HepG2 (cell line): ENCODE measurements around the gene GOLT1A. TPM values are rescaled to one million over a fixed set of nuclear protein-coding genes. Genes with fewer than 3 reads are reported as not detected.

Experiments used
- CBX1 ChIP-seq: IDR thresholded peaks from one replicate; pipeline ENCODE4 v1.6.1; 2016; ENCODE audit warnings: antibody characterized with exemption, low read depth
- HNRNPK ChIP-seq: fragments of 200-400 bp; formaldehyde crosslinking; IDR thresholded peaks from 2 replicates; pipeline ENCODE4 v1.6.1; 2018; ENCODE audit warnings: low read length, low read depth, moderate library complexity, mild to moderate bottlenecking; ENCODE audit not compliant: poor library complexity, severe bottlenecking
- HOXA5 ChIP-seq: sonication (generic); formaldehyde crosslinking; IDR thresholded peaks from 2 replicates; pipeline ENCODE4 v1.4.0; 2020; ENCODE audit warnings: missing genetic modification reagents
- KDM2A ChIP-seq: sonication (generic); formaldehyde crosslinking; IDR thresholded peaks from 2 replicates; pipeline ENCODE4 v1.4.0; 2020; ENCODE audit warnings: low read depth, missing genetic modification reagents, borderline replicate concordance
- KLF13 ChIP-seq: sonication (generic); formaldehyde crosslinking; IDR thresholded peaks from 2 replicates; pipeline ENCODE4 v1.4.0; 2020; ENCODE audit warnings: mild to moderate bottlenecking, missing genetic modification reagents
- MXI1 ChIP-seq: IDR thresholded peaks from 3 replicates; pipeline ENCODE4 v1.6.1; 2012; ENCODE audit warnings: low read depth, low read length, inconsistent platforms, borderline replicate concordance
- NFKBIZ ChIP-seq: IDR thresholded peaks from 2 replicates; pipeline ENCODE4 v1.6.1; 2018; ENCODE audit warnings: missing genetic modification reagents, missing compliant biosample characterization
- PHF20 ChIP-seq: sonication (generic); formaldehyde crosslinking; IDR thresholded peaks from 2 replicates; pipeline ENCODE4 v1.5.0; 2020; ENCODE audit warnings: mild to moderate bottlenecking, missing genetic modification reagents
- PLRG1 ChIP-seq: fragments of 450-650 bp; conservative IDR thresholded peaks from 2 replicates; pipeline ENCODE4 v1.6.1; 2016
- SOX5 ChIP-seq: IDR thresholded peaks from 2 replicates; pipeline ENCODE4 v1.6.1; 2016; ENCODE audit warnings: borderline replicate concordance
- TBL1XR1 ChIP-seq: fragments of 150-350 bp; IDR thresholded peaks from 2 replicates; pipeline ENCODE4 v1.6.1; 2014; ENCODE audit warnings: borderline replicate concordance, low read length; ENCODE audit not compliant: partially characterized antibody
- ZNF138 ChIP-seq: sonication (generic); formaldehyde crosslinking; IDR thresholded peaks from 2 replicates; pipeline ENCODE4 v1.5.0; 2020; ENCODE audit warnings: mild to moderate bottlenecking, low read depth, missing genetic modification reagents
- ZNF34 ChIP-seq: sonication (generic); formaldehyde crosslinking; IDR thresholded peaks from 2 replicates; pipeline ENCODE4 v1.4.0; 2020; ENCODE audit warnings: mild to moderate bottlenecking, missing genetic modification reagents, borderline replicate concordance
- ZNF354B ChIP-seq: sonication (generic); formaldehyde crosslinking; IDR thresholded peaks from 2 replicates; pipeline ENCODE4 v1.8.0; 2022; ENCODE audit warnings: mild to moderate bottlenecking, missing genetic modification reagents
- ZNF510 ChIP-seq: sonication (generic); formaldehyde crosslinking; IDR thresholded peaks from 2 replicates; pipeline ENCODE4 v1.4.0; 2020; ENCODE audit warnings: low read depth, mild to moderate bottlenecking, missing genetic modification reagents
- polyA plus RNA-seq, 8 experiments: library from polyadenylated mRNA; depleted of rRNA in 3 of 8; stranded (reverse) in 7 of 8; unstranded in 1 of 8; fragments of >200 nt; fragmentation: Illumina TruSeq in 4 of 8; extraction: Trizol in 4 of 8; gene quantifications; 2 replicates each; pipeline versions ENCODE4 v1.2.1 to v1.2.3, GENCODE V29; 2011 to 2016; ENCODE audit warnings: low read depth in 4 of 8, missing spikeins in 1 of 8, mixed read lengths in 1 of 8; ENCODE audit not compliant: insufficient read depth in 1 of 8
- total RNA-seq, 5 experiments: library from RNA; depleted of rRNA; stranded (reverse); fragments of >200 nt; fragmentation: Illumina TruSeq; extraction: Trizol; gene quantifications; 2 replicates each; pipeline ENCODE4 v1.2.3, GENCODE V29; 2016; ENCODE audit warnings: low read depth in 1 of 5
- TF ChIP-seq, protein P1 (sequence below): sonication (generic); formaldehyde crosslinking; IDR thresholded peaks from 2 replicates; pipeline ENCODE4 v1.4.0; 2020; ENCODE audit warnings: missing genetic modification reagents
- TF ChIP-seq, protein P2 (sequence below): sonication (generic); IDR thresholded peaks from 2 replicates; pipeline ENCODE4 v1.6.1; 2016; ENCODE audit warnings: low read depth, borderline replicate concordance
- TF ChIP-seq, protein P3 (sequence below): sonication (generic); formaldehyde crosslinking; IDR thresholded peaks from 2 replicates; pipeline ENCODE4 v1.4.0; 2020; ENCODE audit warnings: missing genetic modification reagents
- TF ChIP-seq, protein P4 (sequence below): sonication (generic); formaldehyde crosslinking; IDR thresholded peaks from 2 replicates; pipeline ENCODE4 v1.4.0; 2020; ENCODE audit warnings: missing genetic modification reagents, borderline replicate concordance
- TF ChIP-seq, protein P5 (sequence below): sonication (generic); formaldehyde crosslinking; IDR thresholded peaks from 2 replicates; pipeline ENCODE4 v1.8.0; 2022; ENCODE audit warnings: low read depth, missing genetic modification reagents

GOLT1A gene
- total and polyA plus RNA-seq, 2 of the 13 experiments (the other 11 are each of a cell fraction or from before 2014, with no cell fraction given), result 25.8 to 28.0 TPM

DNA sequence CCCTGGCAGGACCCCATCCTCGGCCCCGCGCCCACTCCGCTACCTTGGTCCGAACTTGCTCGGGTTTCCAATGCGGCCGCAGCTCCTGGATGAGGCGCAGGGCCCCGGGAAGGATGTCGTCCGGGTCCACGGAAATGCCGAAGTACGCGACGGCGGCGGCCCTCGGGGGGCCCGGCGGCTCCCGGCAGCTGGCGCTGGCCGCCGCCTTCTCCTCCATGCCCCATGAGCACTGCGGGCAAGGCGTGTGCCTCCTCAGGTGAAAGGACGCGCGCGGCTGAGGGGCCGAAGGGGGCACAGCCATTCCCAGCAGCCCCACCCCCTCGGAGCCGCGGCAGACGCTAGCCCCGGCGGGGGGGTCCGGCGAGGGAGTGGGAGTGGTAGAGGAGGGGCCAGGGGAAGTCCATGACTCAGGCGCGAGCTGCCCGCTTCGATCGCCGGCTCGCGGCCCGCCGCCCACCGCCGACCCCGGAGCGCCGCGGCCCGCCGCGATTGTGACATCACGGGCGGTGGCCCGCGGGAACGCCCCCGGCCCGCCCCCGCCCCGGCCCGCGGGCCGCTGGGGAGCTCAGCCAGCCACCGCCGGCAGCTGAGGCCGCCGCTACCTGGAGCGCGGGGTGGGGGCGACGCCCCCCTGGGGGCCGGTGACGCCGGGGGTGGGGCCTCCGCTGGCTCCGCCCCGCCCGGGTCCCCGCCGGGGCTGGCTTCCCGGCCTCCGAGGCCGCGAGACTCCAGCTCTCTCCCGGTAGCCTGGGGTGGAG lies 62.1 kb downstream of the GOLT1A start, which contains the start of gene ETNK2 (continued):
- TF ChIP-seq, protein P1, sequence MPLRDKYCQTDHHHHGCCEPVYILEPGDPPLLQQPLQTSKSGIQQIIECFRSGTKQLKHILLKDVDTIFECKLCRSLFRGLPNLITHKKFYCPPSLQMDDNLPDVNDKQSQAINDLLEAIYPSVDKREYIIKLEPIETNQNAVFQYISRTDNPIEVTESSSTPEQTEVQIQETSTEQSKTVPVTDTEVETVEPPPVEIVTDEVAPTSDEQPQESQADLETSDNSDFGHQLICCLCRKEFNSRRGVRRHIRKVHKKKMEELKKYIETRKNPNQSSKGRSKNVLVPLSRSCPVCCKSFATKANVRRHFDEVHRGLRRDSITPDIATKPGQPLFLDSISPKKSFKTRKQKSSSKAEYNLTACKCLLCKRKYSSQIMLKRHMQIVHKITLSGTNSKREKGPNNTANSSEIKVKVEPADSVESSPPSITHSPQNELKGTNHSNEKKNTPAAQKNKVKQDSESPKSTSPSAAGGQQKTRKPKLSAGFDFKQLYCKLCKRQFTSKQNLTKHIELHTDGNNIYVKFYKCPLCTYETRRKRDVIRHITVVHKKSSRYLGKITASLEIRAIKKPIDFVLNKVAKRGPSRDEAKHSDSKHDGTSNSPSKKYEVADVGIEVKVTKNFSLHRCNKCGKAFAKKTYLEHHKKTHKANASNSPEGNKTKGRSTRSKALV (CRISPR knock-in tag), result 0 out of 2 replicates have a peak, but pooled peaks have one; percentile 10
- no peak for TF ChIP-seq ZNF138 (CRISPR knock-in tag)
- no peak for TF ChIP-seq MXI1
- TF ChIP-seq PLRG1, result no peak
- TF ChIP-seq KLF13 (CRISPR knock-in tag), result 0 out of 2 replicates have a peak, but pooled peaks have one; percentile 57
- TF ChIP-seq, protein P2, sequence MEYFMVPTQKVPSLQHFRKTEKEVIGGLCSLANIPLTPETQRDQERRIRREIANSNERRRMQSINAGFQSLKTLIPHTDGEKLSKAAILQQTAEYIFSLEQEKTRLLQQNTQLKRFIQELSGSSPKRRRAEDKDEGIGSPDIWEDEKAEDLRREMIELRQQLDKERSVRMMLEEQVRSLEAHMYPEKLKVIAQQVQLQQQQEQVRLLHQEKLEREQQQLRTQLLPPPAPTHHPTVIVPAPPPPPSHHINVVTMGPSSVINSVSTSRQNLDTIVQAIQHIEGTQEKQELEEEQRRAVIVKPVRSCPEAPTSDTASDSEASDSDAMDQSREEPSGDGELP, result peak; percentile 7; the same call in 1 of the 2 replicates
- TF ChIP-seq ZNF510, result no peak
- TF ChIP-seq, protein P3, sequence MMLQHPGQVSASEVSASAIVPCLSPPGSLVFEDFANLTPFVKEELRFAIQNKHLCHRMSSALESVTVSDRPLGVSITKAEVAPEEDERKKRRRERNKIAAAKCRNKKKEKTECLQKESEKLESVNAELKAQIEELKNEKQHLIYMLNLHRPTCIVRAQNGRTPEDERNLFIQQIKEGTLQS (CRISPR knock-in tag), result no peak
- TF ChIP-seq SOX5 (CRISPR knock-in tag), result no peak
- TF ChIP-seq ZNF34 (CRISPR knock-in tag), result no peak
- TF ChIP-seq, protein P4, sequence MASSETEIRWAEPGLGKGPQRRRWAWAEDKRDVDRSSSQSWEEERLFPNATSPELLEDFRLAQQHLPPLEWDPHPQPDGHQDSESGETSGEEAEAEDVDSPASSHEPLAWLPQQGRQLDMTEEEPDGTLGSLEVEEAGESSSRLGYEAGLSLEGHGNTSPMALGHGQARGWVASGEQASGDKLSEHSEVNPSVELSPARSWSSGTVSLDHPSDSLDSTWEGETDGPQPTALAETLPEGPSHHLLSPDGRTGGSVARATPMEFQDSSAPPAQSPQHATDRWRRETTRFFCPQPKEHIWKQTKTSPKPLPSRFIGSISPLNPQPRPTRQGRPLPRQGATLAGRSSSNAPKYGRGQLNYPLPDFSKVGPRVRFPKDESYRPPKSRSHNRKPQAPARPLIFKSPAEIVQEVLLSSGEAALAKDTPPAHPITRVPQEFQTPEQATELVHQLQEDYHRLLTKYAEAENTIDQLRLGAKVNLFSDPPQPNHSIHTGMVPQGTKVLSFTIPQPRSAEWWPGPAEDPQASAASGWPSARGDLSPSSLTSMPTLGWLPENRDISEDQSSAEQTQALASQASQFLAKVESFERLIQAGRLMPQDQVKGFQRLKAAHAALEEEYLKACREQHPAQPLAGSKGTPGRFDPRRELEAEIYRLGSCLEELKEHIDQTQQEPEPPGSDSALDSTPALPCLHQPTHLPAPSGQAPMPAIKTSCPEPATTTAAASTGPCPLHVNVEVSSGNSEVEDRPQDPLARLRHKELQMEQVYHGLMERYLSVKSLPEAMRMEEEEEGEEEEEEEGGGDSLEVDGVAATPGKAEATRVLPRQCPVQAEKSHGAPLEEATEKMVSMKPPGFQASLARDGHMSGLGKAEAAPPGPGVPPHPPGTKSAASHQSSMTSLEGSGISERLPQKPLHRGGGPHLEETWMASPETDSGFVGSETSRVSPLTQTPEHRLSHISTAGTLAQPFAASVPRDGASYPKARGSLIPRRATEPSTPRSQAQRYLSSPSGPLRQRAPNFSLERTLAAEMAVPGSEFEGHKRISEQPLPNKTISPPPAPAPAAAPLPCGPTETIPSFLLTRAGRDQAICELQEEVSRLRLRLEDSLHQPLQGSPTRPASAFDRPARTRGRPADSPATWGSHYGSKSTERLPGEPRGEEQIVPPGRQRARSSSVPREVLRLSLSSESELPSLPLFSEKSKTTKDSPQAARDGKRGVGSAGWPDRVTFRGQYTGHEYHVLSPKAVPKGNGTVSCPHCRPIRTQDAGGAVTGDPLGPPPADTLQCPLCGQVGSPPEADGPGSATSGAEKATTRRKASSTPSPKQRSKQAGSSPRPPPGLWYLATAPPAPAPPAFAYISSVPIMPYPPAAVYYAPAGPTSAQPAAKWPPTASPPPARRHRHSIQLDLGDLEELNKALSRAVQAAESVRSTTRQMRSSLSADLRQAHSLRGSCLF (CRISPR knock-in tag), result no peak
- no peak for TF ChIP-seq NFKBIZ (CRISPR knock-in tag)
- TF ChIP-seq HNRNPK, result peak; percentile 67
- TF ChIP-seq HOXA5 (CRISPR knock-in tag), result 0 out of 2 replicates have a peak, but pooled peaks have one; percentile 16
- TF ChIP-seq KDM2A, result peak; percentile 54; the same call in 1 of the 2 replicates
- peak; percentile 48; the same call in 1 of the 2 replicates for TF ChIP-seq PHF20 (CRISPR knock-in tag)
- no peak for TF ChIP-seq TBL1XR1
- no peak for TF ChIP-seq CBX1
- TF ChIP-seq, protein P5, sequence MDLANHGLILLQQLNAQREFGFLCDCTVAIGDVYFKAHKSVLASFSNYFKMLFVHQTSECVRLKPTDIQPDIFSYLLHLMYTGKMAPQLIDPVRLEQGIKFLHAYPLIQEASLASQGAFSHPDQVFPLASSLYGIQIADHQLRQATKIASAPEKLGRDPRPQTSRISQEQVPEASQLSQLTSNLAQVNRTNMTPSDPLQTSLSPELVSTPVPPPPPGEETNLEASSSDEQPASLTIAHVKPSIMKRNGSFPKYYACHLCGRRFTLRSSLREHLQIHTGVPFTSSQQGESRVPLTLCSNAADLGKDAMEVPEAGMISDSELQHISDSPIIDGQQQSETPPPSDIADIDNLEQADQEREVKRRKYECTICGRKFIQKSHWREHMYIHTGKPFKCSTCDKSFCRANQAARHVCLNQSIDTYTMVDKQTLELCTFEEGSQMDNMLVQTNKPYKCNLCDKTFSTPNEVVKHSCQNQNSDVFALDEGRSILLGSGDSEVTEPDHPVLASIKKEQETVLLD (CRISPR knock-in tag), result 0 out of 2 replicates have a peak, but pooled peaks have one; percentile 32
- TF ChIP-seq ZNF354B (CRISPR knock-in tag), result no peak
